MCF 10A (cell line): ENCODE data around the gene PHF21B. TPM values are rescaled to one million over a fixed set of nuclear protein-coding genes. Genes with fewer than 3 reads are reported as not detected.

Experiments used
- BruUV-seq: library from RNA; stranded (reverse); fragments of 400-500 nt; replicated peaks from 2 replicates; lab custom pipeline; 2021; lab: Mats Ljungman, UMichigan
- CTCF ChIA-PET: fragments of 300-600 bp; sonication (Branson Sonifier 250); formaldehyde crosslinking; extraction: SDS; loops from one replicate; lab custom pipeline; 2021; ENCODE audit warnings: antibody characterized with exemption, inconsistent platforms; lab: Yijun Ruan, JAX
- POLR2A ChIA-PET: fragments of 300-600, 350-650 bp; sonication (Branson Sonifier 250); formaldehyde crosslinking; extraction: SDS; loops from one replicate; lab custom pipeline; 2020; ENCODE audit warnings: antibody characterized with exemption, inconsistent platforms; lab: Yijun Ruan, JAX
- DNase-seq: peaks from one replicate; pipeline ENCODE4 v3.0.0-alpha.2; 2018; ENCODE audit not compliant: unreplicated experiment
- H3K27ac Mint-ChIP-seq: one replicate; pipeline ENCODE4 v1.8.0; 2022; ENCODE audit warnings: mild to moderate bottlenecking, low read depth, mixed read lengths; ENCODE audit not compliant: unreplicated experiment
- H3K27me3 Mint-ChIP-seq: one replicate; pipeline ENCODE4 v1.8.0; 2022; ENCODE audit warnings: mixed read lengths; ENCODE audit not compliant: insufficient read depth, unreplicated experiment
- H3K36me3 Mint-ChIP-seq: one replicate; pipeline ENCODE4 v1.8.0; 2022; ENCODE audit warnings: mild to moderate bottlenecking, moderate library complexity, mixed read lengths; ENCODE audit not compliant: insufficient read depth, unreplicated experiment
- H3K4me1 Mint-ChIP-seq: one replicate; pipeline ENCODE4 v1.8.0; 2022; ENCODE audit warnings: mixed read lengths; ENCODE audit not compliant: insufficient read depth, unreplicated experiment
- H3K4me3 Mint-ChIP-seq: one replicate; pipeline ENCODE4 v1.8.0; 2022; ENCODE audit warnings: mild to moderate bottlenecking, moderate library complexity, mixed read lengths; ENCODE audit not compliant: unreplicated experiment
- H3K9me3 Mint-ChIP-seq: one replicate; pipeline ENCODE4 v1.8.0; 2022; ENCODE audit warnings: mixed read lengths; ENCODE audit not compliant: unreplicated experiment
- intact Hi-C: fragments of 100-400 bp; cut with micrococcal nuclease; formaldehyde crosslinking; loops from 2 replicates; pipeline ENCODE4 v1.14.1; 2022
- total RNA-seq: library from RNA; stranded (reverse); gene quantifications from 2 replicates; pipeline ENCODE4 v1.2.3, GENCODE V29; 2022
- TF ChIP-seq, protein P1 (sequence below): fragments of 200-600 bp; IDR thresholded peaks from one replicate; pipeline ENCODE4 v1.8.0; 2022; ENCODE audit warnings: antibody characterized with exemption, mild to moderate bottlenecking; ENCODE audit not compliant: unreplicated experiment

PHF21B gene
- total RNA-seq, 1 experiment from 2014 or later = 0.75 TPM

DNA sequence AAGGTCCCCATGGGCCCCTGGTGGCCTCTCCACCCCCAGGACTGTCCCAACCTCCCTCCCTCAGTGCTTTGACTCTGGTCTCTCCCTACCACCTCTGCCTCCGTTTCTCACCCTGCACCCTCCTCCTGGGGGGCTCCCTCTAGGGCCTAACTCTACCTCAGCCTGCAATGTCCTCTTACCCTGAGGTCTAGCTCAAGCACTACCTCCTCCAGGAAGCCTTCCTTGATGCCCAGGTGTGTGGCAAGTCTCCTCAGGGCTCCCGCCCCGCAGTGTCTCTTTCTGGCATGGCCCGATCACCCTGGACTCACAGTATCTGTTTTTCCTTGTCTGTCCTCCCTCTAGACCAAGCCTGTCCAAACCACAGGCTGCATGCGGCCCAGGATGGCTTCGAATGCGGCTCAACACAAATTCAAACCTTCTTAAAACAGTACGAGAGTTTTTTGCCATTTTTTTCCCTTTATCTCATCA lies 90.8 kb downstream of the PHF21B start:
- H3K4me3 Mint-ChIP-seq = no peak overlapping the region
- POLR2A ChIA-PET = no interaction called here
- H3K4me1 Mint-ChIP-seq = no peaks in the 10 kb centered on the region

DNA sequence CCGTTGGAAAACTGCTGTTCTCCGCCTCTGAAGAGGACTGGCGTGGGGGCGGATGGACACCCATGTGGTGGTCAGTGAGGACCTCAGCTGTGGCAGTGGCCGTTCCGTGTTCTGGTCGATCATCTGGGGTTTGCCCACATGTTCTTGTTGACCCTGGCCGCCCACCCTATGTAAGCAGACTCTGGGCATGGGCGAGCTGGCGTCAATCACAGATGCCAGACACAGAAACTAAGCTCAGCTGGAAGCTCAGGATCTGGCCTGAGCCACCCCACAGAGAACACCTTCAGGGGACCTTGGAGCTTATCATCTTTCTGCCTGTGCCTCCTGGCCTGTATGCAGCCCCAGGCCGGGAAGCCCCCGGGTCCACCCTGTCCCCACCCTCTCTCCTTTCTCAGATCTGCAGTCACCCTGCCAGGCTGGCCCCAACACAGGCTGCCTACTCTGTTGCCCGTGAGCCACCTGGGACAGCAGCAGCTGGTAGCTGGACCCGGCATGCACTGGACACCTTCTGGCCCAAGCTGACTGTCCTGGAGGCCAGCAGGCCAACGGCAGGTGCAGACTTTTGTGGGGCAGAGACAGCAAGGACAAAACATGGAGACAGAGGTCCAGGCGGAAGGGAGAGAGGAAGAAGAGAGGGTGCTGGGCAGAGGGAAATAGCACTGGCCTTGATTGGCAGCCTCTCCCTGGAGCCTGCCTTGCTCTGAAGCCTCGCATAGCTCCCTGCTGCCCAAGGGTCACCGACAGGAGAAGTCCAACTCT lies 91.5 kb downstream of the PHF21B start:
- TF ChIP-seq, protein P1, sequence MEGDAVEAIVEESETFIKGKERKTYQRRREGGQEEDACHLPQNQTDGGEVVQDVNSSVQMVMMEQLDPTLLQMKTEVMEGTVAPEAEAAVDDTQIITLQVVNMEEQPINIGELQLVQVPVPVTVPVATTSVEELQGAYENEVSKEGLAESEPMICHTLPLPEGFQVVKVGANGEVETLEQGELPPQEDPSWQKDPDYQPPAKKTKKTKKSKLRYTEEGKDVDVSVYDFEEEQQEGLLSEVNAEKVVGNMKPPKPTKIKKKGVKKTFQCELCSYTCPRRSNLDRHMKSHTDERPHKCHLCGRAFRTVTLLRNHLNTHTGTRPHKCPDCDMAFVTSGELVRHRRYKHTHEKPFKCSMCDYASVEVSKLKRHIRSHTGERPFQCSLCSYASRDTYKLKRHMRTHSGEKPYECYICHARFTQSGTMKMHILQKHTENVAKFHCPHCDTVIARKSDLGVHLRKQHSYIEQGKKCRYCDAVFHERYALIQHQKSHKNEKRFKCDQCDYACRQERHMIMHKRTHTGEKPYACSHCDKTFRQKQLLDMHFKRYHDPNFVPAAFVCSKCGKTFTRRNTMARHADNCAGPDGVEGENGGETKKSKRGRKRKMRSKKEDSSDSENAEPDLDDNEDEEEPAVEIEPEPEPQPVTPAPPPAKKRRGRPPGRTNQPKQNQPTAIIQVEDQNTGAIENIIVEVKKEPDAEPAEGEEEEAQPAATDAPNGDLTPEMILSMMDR = no peak
- intact Hi-C loops = no loop called here
- H3K4me1 Mint-ChIP-seq = no peaks in the 10 kb centered on the region
- CTCF ChIA-PET = no interaction called here
- no peaks in the 10 kb centered on the region for H3K9me3 Mint-ChIP-seq
- DNase-seq = no peak
- H3K4me3 Mint-ChIP-seq = no peak overlapping the region
- no TSS peak for BruUV-seq
- no peaks in the 10 kb centered on the region for H3K27me3 Mint-ChIP-seq
- H3K27ac Mint-ChIP-seq = no peak overlapping the region
- no peaks in the 10 kb centered on the region for H3K36me3 Mint-ChIP-seq
- POLR2A ChIA-PET = interaction anchor here (0.6 kb wide), 2 partner anchors 11 to 75 kb away, joined by 3 read pairs; no protein-coding TSS in a partner anchor

More for the DNA sequence above, 90.8 kb downstream of the PHF21B start:
- CTCF ChIA-PET = interaction anchor here (0.6 kb wide), 1 partner anchor 75 kb away, joined by 3 read pairs; no protein-coding TSS in a partner anchor
- DNase-seq = no peak
- Mint-ChIP-seq H3K36me3 (no peaks in the 10 kb centered on the region), H3K9me3 (peaks cover 6% of the 10 kb centered on the region), H3K27ac (peak overlapping the region; percentile 39), H3K27me3 (no peaks in the 10 kb centered on the region)
- TF ChIP-seq, protein P1 = no peak
- no TSS peak for BruUV-seq
- intact Hi-C loops = no loop called here

DNA sequence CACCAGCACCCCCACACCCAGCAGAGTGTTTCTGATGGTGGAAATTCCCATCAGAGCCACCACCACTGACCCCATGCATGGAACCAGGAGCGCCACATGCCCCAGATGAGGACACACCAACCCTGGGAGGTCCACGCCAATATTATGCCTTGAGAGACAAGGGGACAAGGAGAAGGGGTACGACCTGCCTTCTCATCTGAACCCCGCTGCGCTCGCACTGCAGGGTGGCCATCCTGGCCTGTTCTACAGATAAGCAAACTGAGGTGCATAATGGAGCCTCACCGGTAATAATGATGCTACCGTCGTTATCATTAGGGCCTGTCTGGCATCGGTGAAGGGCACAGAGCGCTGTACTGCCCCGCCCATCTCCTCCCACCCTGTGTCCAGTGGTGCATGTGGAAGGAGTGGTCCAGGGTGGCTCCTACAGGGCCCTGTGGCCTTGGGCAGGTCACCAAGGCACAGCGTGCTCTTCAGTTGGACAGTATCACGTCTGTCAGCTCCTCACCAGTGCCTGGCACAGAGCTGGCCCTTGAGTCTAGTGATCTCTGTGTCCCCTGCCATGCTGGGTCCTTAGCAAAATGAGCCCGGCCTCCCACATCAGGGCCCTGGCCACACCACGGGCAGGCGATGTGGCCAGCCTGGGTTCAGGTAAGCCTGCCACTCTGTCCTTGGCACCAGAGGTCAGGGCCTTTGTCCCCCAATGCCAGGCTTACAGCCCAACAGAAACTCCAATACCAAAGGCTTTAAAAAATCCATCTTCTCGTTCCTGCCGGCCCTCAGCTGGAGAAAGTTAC lies 92.2 kb downstream of the PHF21B start:
- no peak overlapping the region for H3K27ac Mint-ChIP-seq
- intact Hi-C loops = no loop called here
- ChIA-PET POLR2A (interaction anchor here (0.6 kb wide), 2 partner anchors 11 to 76 kb away, joined by 3 read pairs; no protein-coding TSS in a partner anchor), CTCF (no interaction called here)
- no peak for DNase-seq
- peaks cover 2% of the 10 kb centered on the region for H3K9me3 Mint-ChIP-seq
- H3K36me3 Mint-ChIP-seq = no peaks in the 10 kb centered on the region
- BruUV-seq = no TSS peak
- TF ChIP-seq, protein P1 = no peak
- no peaks in the 10 kb centered on the region for H3K27me3 Mint-ChIP-seq
- no peaks in the 10 kb centered on the region for H3K4me1 Mint-ChIP-seq
- no peak overlapping the region for H3K4me3 Mint-ChIP-seq
